HG03280 (cell line): ENCODE results near the gene MYZAP.
"Not testable (repeated sequence)": the region's sequence is repeated elsewhere in the genome, so short reads cannot be mapped to it uniquely, and the experiment has no call there.

Experiments used
- ATAC-seq: cut with Tn5 transposase; IDR thresholded peaks from one replicate; pipeline ENCODE4 v1.9.1; 2021; ENCODE audit warnings: mild to moderate bottlenecking, moderate library complexity; ENCODE audit not compliant: unreplicated experiment

Gene MYZAP

DNA sequence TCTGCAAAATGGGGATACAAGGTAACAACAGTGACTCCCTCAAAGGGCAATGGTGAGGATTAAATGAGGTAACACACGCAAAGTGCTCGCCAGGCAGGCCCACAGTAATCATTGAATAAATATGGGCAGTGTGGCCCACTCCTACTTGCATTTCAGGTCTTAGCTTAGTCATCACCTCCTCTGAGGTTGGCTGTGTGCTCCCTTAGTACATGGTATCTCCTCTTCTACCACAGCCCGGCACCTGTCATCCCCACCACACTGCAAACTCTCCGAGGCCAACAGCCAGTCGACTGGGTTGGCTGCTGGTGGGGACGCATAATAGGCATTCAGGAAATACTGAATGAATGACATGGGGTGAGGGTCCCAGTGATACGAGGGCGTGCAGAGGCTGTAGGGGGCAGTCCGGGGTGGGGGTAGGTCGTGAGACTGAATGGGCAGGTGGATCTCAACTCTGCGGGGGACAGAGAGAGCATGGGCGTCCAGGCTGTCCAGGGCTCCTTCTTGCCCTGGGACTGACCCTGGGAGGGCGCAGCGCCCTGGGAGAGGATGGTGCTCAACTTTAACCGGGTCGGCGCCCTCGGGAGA is 375 bp upstream of the MYZAP start:
- no peak for ATAC-seq

DNA sequence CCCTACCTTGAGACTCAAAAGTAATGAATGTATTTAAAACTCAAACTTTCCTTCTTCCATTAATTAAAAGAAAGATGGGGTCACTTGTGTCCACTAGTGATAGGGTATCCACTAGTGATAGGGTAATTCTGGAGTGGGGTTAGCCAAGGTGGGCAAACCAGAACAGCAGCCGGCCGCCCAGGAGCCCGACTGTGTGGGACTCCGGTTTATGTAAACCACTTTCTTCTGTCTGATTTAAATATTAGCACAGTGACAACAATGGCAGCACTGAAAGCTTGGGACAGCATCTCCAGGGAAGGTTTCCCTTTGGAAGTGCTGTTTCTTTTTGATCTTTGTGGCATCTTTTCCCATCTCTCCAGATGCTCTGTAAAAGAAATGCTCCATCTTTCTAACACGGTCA is 722 bp downstream of the MYZAP start:
- no peak for ATAC-seq

DNA sequence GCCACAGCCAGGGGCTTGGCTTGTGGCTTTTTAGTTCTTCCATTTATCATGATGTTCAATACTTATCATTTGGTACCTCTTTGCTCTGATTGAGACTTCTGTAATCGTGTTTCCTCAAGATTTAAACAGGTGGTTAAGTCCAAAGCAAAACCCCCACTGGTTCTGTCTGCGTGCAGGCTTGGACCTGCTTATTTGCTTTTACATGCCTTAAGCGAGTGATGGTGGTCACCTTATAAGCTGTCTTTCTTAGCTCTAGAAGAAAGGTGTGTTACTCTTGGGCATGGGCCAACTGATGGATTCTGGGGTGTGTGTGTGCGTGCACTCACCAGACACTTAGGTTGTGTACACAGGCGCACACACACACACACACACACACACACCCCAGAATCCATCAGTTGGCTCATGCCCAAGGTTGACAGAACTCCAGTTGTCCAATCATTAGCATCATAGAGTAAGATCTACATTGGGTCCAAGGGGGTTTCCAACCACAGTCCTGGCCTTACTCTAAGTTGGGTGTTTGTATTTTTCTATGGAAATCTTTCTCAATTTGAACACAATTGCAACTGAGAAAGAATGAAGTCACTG is 1.2 kb downstream of the MYZAP start:
- ATAC-seq, result no peak

- ATAC-seq, result no peak
Observed at GRCh38 chr15:57594479-57594878, 2.8 kb downstream of the MYZAP start.

DNA sequence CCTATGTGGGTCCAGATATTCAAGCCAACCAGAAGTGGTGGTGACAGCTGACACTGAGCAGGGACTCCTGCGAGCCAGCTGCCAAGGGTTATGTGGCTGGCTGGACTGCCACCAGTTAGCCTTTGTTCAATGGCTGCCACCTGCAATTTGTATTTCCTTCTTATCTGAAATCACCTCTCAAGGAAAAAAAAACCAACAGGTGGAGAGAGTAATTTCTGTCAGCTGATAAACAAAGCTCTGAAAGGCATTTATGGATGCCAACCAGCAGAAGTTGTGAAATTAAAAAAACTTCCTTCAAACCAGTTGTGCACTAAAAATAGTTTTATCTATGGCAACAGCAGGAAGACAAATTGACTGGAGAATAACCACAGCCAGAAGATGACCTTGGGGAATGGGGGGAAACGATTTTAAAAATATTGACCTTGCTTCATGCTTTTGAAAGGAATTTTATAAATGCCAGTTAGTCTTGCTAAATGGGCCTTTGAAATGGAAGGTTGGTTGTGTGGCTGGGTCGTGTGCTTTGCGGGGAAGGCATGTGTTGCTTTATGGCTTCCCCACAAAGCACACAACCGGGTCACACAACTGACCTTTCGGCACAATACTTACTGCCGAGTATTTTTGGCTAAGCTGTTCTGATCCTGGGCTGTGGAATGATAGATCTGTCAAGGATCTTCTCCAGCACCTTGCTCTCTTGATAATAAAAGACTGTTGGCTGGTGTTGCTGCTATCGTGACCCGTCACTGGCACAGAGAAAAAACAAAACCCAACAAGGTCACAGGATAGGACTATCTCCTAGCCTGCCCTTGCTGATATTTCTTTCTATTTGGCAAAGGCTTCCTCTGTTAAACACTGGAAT is 3.5 kb downstream of the MYZAP start:
- ATAC-seq, result no peak

DNA sequence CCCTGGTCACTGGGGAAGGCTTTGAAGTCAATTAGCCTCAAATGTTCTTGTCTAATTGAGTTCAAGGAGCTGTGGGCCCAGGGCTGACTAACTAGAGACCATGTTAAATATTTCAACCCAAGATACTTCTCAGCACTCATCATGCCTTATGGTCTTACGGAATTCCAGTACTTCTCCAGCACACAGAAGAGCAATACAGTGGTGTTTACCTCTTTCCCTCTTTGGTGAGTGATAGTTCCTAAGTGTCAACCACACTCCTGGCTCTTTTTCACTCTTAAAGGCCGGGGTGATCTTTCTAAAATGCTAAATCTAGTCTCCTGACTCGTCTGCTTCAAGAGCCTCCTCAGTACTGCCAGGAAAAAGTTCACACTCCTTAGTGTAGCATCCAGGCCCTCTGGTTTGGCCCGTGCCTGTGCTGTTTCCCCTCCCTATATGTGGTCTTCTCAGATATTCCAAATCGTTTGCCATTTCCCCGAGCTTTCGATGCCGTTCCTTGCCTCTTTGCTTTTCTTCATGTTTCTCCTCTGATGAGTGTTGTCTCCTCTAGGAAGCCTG is 4.7 kb downstream of the MYZAP start:
- ATAC-seq, result no peak

GRCh38 chr15:57596978-57597377 is 5.3 kb downstream of the MYZAP start:
- no peak for ATAC-seq

GRCh38 chr15:57597431-57597830 is 5.7 kb downstream of the MYZAP start:
- no peak for ATAC-seq

DNA sequence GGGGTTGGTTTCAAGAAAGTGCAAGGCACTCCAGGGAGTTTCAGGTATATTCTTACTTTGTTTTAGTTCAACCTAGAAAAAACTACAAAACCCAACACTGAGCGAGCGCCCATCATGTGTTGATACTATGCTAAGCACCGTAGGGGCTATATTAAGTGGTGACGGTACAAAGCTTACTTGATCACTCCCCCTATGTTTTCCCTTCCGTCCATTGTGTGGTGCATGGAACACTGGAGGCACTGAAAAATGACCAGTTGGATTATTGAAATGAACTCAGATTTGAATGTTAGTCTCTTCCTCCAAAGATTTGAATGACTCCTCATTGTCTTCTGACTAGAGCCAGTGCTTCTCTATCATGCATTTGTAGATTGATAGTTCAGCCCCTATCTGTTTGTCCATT is 6.6 kb downstream of the MYZAP start:
- ATAC-seq, result no peak

- no peak for ATAC-seq
Observed at GRCh38 chr15:57599296-57599810, 7.6 kb downstream of the MYZAP start.

DNA sequence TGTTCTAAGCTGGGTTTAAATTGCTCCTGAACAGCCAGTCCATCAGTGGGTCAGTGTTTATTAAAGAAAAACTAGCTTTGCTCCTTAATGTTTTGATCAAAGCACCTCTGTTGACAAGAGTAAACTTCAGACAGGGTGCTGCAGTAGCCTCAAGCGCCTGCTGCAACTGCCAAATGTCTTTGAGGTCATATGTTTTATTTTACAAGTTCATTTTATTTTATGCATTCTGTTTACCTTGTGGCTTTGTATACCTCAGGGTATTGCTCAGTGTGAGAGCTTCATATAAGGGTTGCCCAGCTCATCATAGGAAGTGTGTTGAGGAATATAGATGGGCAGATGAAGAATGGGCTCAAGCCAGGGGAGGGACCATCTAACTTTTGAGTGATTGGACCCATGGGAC is 8.5 kb downstream of the MYZAP start:
- ATAC-seq, result no peak

DNA sequence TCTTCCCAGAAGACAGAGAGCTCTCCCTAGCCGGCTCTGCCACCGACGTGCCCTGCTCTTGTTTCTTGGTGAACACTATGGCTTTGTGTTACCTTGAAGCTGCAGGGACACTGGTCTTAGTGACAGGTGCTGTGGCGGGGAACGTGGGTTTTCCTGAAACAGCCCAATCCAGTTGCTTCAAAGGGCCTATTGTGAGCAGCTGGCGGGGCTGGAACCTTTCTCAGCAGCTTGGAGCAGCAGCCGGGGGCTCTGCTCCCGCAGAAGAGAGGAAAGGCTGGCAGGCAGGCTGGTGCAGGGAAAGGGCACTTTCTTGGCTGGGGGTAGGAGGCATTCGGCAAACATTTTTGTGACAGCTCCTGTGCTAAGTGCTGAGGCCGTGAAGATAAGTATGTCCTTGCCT is 12.8 kb downstream of the MYZAP start:
- no peak for ATAC-seq

DNA sequence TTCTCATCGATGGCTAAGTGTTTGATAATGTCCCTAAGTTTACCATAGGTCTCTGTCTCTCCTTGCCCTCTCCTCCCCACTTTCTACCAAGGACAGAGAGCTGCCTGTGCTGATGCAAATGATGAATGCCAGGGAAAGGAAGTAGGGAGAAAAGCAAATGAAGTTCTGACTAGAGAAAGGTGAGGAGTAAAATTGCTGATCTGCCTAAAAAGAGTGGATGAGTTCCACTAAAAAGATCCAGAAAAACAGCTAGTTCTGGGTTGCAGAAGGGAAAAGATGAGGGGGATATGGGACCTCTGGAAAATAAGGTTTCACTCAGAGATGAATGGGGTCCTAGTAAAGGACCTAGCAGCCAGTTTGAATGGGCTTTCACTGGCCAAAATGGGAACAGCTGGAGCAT is 13.8 kb downstream of the MYZAP start:
- ATAC-seq, result no peak

GRCh38 chr15:57606048-57606447 is 14.3 kb downstream of the MYZAP start:
- no peak for ATAC-seq

DNA sequence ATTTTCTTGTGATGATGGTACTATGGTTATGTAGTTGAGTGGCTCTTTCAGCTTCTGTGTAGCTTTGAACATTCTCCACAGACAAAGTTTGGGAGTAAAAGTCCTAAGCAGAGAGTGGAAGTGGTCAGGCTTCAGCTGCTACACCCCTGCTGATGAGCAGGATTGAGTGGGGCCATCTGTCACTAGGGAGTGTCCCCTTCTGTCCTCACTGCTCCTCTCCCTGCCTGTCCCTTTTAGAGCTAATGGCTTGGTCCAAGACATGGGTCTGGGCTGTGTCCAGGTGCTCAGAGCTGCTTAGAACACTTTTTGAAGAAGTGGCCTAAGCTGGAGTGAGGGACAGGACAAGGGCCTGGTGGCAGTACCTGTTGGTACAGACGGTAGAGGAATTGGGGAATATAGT is 15.1 kb downstream of the MYZAP start:
- ATAC-seq, result no peak

GRCh38 chr15:57607570-57608000 is 15.9 kb downstream of the MYZAP start:
- ATAC-seq, result no peak

DNA sequence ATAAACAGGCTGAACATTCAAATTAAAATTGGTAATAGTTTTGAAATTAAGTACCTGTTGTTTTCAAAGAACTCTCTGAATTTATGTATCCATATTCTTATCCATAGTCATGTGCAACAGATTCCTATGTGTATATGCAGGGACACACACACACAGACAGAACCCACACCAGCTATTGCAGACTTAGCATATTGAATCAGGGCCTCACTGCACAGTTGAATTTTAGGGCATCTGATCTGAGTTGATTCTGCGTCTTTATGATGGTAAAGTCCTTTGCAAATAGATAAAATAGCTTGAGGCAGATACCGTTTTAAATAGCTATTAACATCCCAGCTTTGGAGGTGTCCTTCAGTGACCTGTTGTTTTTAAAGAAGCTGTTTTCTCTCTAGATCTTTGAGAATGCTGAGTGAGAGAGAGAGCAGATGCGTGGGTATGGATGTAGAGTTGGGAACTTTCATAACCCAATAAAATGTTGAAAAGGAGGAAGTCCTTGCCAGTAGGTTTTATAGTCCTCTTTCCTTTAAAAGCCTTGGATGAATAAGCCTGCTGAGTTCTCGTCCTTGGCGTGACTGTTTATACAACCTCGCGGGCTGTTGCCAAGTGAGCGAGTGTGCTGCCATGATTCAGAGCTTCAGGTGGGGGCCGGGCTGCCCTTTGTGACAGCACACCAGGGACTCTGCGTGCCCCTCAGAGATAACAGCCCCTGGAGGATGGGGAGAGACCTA is 18.3 kb downstream of the MYZAP start:
- no peak for ATAC-seq

DNA sequence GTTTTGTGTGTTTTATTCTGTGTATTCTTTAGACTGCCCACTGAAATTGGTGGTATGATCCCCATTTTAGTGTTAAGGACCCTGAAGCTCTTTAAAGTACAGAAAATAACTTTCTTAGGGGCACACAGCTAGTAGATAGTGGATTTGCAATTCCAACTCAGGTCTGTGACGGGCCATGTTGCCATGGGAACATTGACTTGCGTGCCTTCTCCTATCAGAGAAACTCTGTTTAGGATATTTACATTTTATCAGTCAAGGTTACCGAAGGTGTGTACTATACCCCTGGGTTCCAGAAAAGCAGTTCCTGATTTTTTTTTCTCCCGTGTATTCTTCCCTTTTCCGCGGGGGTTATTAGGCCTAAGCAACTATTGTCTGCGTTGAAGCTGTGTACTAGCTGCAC is 19.4 kb downstream of the MYZAP start:
- no peak for ATAC-seq

DNA sequence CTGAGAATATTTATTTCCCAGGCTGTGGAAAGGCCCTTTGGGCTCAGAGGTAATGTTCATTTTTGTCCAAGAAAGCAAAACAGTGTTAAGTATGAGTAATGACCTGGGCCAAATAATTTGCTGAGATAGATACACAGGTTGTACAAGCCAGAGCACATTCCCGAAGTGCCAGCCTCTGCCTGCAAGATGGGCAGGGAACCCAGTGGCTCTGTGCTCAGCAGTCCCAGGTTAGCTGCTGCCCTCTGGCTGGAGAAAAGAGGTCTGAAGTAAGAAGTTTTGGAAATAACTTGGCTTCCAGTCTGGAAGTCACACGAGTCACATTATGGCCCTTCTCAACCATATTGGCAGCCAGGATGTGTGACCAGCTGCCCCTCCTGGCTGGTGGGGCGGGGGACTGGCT is 20.2 kb downstream of the MYZAP start:
- no peak for ATAC-seq

DNA sequence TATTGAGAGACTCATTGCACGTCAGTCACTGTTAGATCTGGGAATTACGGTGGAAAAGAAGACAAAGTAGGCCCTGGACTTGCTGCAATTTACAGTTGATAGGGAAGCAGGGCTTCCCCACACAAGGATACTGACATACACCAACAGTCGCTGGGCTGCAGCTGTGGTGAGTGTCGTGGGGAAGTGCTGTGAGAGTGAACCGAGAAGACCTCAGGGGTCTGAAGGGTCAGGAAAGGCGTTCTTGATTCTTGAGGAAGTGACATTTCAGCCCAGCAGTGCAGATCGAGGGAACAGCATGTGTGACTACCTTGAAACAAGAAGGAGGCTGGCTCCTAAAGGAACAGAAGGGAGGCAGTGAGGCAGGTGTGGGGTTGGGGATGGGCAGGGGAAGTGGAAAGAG is 22.5 kb downstream of the MYZAP start:
- ATAC-seq, result no peak

GRCh38 chr15:57615951-57616496 is 24.3 kb downstream of the MYZAP start:
- ATAC-seq, result not testable (repeated sequence)
